ENCODE measurements around the gene PIBF1. TPM values are rescaled to one million over a fixed set of nuclear protein-coding genes. Genes with fewer than 3 reads are reported as not detected.

PIBF1 gene
- total RNA-seq, 3 donors from 2014 or later: 22.2 to 39.7 (median 26.5) TPM

DNA sequence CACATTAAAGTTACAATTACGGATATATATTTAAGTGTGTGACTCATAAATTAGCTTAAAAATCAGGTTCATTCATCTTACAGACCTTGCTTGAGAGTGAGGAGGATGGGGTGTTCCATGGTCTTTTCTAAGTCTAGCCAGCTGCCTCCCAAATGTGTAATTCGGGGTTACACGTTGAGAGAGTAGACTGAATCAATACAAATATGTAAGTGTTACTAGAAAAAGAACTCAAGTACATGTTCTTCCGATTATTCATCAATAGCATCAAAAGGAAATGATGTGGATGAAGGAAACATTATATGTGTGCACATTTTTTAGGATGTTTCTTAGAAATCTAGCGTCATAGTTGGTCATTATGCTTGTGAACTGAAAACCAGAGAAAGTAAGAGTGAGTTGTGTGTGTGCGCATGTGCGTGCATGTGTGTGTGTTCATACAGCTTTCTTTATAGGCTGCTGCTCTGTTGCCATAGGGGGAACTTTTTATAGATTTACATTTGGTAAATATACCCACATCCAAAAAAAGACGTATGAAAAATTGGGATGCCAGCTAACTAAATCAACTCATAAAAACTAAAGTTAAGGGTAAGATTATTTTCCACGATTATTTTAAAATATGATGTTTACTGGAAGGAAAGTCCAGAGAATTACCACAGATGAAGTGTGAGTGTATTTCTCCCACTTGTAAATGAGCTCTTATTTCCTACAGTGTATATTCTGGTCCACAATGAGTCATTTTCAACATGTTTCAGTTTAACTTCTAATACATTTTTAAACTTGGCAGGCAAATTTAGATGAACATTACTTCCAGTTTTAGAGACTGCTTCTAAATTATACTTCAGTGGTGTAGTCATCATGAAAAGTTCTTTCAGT lies 82.4 kb downstream of the PIBF1 start:
- intact Hi-C loops (cut with DNase I; ENCODE audit: low total_unique reads): no loop called here
- H3K36me3 ChIP-seq: no peaks in the 10 kb centered on the region
- no peak overlapping the region for H3K4me3 ChIP-seq
- H3K4me1 ChIP-seq: no peaks in the 10 kb centered on the region
- DNase-seq (ENCODE audit: low spot score in 2 of 2): no peak
- H3K27me3 ChIP-seq: no peaks in the 10 kb centered on the region
- no peaks in the 10 kb centered on the region for H3K9me3 ChIP-seq
- H3K27ac ChIP-seq: no peak overlapping the region
- TF ChIP-seq POLR2AphosphoS5 (IDR thresholded peaks at IDR 0.05) (no peak), POLR2A (IDR thresholded peaks at IDR 0.05) (no peak)
- TF ChIP-seq, protein P1, sequence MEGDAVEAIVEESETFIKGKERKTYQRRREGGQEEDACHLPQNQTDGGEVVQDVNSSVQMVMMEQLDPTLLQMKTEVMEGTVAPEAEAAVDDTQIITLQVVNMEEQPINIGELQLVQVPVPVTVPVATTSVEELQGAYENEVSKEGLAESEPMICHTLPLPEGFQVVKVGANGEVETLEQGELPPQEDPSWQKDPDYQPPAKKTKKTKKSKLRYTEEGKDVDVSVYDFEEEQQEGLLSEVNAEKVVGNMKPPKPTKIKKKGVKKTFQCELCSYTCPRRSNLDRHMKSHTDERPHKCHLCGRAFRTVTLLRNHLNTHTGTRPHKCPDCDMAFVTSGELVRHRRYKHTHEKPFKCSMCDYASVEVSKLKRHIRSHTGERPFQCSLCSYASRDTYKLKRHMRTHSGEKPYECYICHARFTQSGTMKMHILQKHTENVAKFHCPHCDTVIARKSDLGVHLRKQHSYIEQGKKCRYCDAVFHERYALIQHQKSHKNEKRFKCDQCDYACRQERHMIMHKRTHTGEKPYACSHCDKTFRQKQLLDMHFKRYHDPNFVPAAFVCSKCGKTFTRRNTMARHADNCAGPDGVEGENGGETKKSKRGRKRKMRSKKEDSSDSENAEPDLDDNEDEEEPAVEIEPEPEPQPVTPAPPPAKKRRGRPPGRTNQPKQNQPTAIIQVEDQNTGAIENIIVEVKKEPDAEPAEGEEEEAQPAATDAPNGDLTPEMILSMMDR (IDR thresholded peaks at IDR 0.05): no peak

DNA sequence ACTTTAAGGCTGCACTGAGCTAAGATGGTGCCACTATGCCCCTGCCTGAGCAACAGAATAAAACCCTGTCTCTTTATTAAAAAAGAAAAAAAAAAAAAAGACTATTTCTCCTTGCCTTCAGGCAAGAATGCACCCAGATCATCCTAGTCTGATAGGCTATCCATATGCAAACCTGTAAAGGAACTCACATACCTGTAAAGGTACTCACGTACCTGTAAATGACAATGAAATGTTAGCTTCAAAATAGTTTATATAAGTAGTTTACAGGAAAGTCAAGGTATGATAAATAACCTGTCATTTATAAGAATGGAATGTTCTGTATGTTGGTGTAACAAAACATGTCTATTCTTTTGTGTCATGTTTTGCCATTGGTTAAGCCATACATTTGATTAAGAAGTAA lies 86.3 kb downstream of the PIBF1 start:
- Histone ChIP-seq H3K4me3 (no peak overlapping the region), H3K9me3 (no peaks in the 10 kb centered on the region), H3K36me3 (no peaks in the 10 kb centered on the region), H3K27ac (no peak overlapping the region), H3K4me1 (no peaks in the 10 kb centered on the region), H3K27me3 (no peaks in the 10 kb centered on the region)
- TF ChIP-seq, protein P1 (IDR thresholded peaks at IDR 0.05): no peak
- TF ChIP-seq POLR2A (IDR thresholded peaks at IDR 0.05): no peak
- no peak for TF ChIP-seq POLR2AphosphoS5 (IDR thresholded peaks at IDR 0.05)
- intact Hi-C loops (cut with DNase I; ENCODE audit: low total_unique reads): no loop called here
- no peak for DNase-seq (ENCODE audit: low spot score in 2 of 2)

DNA sequence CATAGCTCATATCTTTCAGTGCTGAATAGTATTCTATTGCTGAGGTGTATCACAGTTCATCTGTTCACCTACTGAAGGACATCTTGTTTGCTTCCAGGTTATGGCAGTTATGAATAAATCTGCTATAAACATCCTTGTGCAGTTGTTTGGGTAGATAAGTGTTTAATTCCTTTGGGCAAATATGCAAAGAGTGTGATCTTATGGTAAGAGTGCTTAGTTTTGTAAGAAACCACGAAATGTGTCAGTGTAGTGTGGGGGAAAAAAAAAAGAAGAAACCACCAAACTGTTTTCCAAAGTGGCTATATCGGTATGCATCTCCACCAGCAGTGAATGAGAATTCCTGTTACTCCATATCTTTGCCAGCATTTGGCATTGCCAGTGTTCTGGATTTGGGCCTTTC lies 93.3 kb downstream of the PIBF1 start:
- TF ChIP-seq POLR2A (IDR thresholded peaks at IDR 0.05): no peak
- no peak for TF ChIP-seq POLR2AphosphoS5 (IDR thresholded peaks at IDR 0.05)
- intact Hi-C loops (cut with DNase I; ENCODE audit: low total_unique reads): no loop called here
- Histone ChIP-seq H3K4me3 (no peak overlapping the region), H3K9me3 (peaks cover 0 to 8% of the 10 kb centered on the region in 2 donors), H3K36me3 (no peaks in the 10 kb centered on the region), H3K27me3 (no peaks in the 10 kb centered on the region), H3K4me1 (no peaks in the 10 kb centered on the region), H3K27ac (no peak overlapping the region)
- no peak for DNase-seq (ENCODE audit: low spot score in 2 of 2)

DNA sequence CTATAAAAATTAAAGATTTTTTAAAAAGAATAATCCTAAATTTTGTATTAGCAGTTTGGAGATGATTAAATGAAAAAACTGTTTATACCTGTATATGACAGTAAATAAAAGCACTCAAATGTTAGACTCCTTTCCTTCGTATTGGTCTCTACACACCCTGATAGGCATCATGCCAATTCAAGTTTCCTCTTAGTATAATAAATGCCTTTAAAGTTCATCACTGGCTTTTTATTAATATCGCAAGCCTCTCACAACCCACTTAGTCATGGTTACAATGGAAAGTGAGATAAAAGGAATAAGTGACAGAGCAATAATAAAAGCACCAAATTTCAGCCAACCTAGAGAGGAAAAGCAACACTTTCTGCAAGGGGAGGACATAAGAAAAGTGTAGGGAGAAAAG lies 102.2 kb downstream of the PIBF1 start:
- TF ChIP-seq, protein P1 (IDR thresholded peaks at IDR 0.05): no peak
- no peak for TF ChIP-seq POLR2A (IDR thresholded peaks at IDR 0.05)
- TF ChIP-seq POLR2AphosphoS5 (IDR thresholded peaks at IDR 0.05): no peak
- no peaks in the 10 kb centered on the region for H3K4me1 ChIP-seq
- H3K27ac ChIP-seq: no peak overlapping the region
- H3K36me3 ChIP-seq: no peaks in the 10 kb centered on the region
- H3K4me3 ChIP-seq: no peak overlapping the region
- no peaks in the 10 kb centered on the region for H3K27me3 ChIP-seq
- no peaks in the 10 kb centered on the region for H3K9me3 ChIP-seq
- DNase-seq (ENCODE audit: low spot score in 2 of 2): no peak
- intact Hi-C loops (cut with DNase I; ENCODE audit: low total_unique reads): no loop called here

DNA sequence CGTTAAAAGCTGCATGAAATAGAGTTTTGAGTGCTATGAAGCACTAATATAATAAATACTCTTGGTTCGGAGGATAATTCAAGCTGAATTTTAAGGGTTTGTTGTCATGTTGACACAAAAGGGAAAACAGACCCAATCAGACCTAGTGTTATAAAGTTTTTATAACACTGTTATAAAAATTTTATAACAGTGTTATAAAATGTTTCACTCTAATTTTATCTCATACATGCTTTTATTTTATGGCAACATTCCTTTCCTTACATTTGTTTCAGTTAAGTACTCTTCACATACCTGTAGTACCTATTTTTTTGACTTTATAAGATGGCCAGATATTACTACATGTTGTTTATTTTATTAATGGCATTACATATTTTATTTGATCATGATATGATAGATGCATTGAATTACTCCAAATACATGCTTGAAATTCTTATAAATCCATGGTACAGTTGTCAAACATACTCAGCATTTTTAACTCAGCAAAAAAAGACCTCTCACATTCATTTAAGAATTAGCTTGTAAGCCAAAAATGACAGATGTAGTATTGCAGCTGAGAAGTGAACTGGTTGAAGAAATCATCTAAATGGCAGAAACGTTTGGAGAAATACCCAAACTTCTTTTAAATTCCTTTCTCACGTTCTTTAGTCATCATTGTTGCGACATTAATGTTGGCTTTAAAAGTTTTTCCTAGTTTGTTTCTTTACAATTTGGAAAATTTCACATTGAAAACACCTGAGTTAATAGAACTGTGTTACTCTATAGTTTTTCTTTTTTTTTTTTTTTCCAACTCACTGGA lies 104.5 kb downstream of the PIBF1 start:
- H3K27ac ChIP-seq: no peak overlapping the region
- TF ChIP-seq POLR2AphosphoS5 (IDR thresholded peaks at IDR 0.05) (no peak), POLR2A (IDR thresholded peaks at IDR 0.05) (no peak)
- TF ChIP-seq, protein P1 (IDR thresholded peaks at IDR 0.05): no peak
- no peaks in the 10 kb centered on the region for H3K27me3 ChIP-seq
- H3K9me3 ChIP-seq: no peaks in the 10 kb centered on the region
- intact Hi-C loops (cut with DNase I; ENCODE audit: low total_unique reads): no loop called here
- H3K36me3 ChIP-seq: no peaks in the 10 kb centered on the region
- DNase-seq (ENCODE audit: low spot score in 2 of 2): no peak
- H3K4me3 ChIP-seq: no peak overlapping the region
- H3K4me1 ChIP-seq: no peaks in the 10 kb centered on the region
